Panc1 (cell line): Measurements from ENCODE around the gene MED14. TPM values are rescaled to one million over a fixed set of nuclear protein-coding genes. Genes with fewer than 3 reads are reported as not detected.

Experiments
- ATAC-seq: fragments of 200-7000 bp; cut with Tn5 transposase; 2 replicates; pipeline ENCODE4 v1.9.1; 2020; ENCODE audit warnings: mild to moderate bottlenecking, moderate library complexity
- BruUV-seq: library from RNA; stranded (reverse); fragments of 400-500 nt; replicated peaks from 2 replicates; lab custom pipeline; 2021; lab: Mats Ljungman, UMichigan
- CTCF ChIA-PET: fragments of 300-600 bp; sonication (Branson Sonifier 250); formaldehyde crosslinking; loops from one replicate; lab custom pipeline; 2022; ENCODE audit warnings: antibody characterized with exemption; lab: Charles Lee
- POLR2A ChIA-PET: fragments of 300-600 bp; sonication (Branson Sonifier 250); formaldehyde crosslinking; loops from one replicate; lab custom pipeline; 2022; ENCODE audit warnings: antibody characterized with exemption; lab: Charles Lee
- DNase-seq: peaks from one replicate; pipeline ENCODE4 v3.0.0-alpha.2; 2010; ENCODE audit warnings: low read depth, low spot score
- H3K27ac ChIP-seq: 2 replicates; pipeline ENCODE4 v1.5.1; 2011; ENCODE audit warnings: mild to moderate bottlenecking, low read length, inconsistent platforms
- H3K27me3 ChIP-seq: fragments of 200-500 bp; sonication (Bioruptor generic); 2 replicates; pipeline ENCODE4 v1.6.0; 2014; ENCODE audit warnings: low read length, inconsistent platforms; ENCODE audit not compliant: control insufficient read depth, insufficient read depth
- H3K36me3 ChIP-seq: fragments of 200-500 bp; sonication (Bioruptor generic); 2 replicates; pipeline ENCODE4 v1.5.1; 2014; ENCODE audit warnings: inconsistent platforms, mild to moderate bottlenecking, low read length, moderate library complexity; ENCODE audit not compliant: control insufficient read depth, insufficient read depth
- H3K4me1 ChIP-seq: 2 replicates; pipeline ENCODE4 v1.5.1; 2011; ENCODE audit warnings: inconsistent platforms, mild to moderate bottlenecking, low read length, moderate library complexity; ENCODE audit not compliant: control insufficient read depth, insufficient read depth
- H3K4me3 ChIP-seq, 2 experiments: 2 replicates each; pipeline ENCODE4 v1.5.1; 2011 to 2012; ENCODE audit warnings: low read depth in 2 of 2, low read length in 2 of 2, mild to moderate bottlenecking in 2 of 2, inconsistent platforms in 1 of 2, moderate library complexity in 1 of 2
- H3K9me3 ChIP-seq: fragments of 200-500 bp; sonication (Bioruptor generic); 2 replicates; pipeline ENCODE4 v1.5.1; 2014; ENCODE audit warnings: low read depth, mild to moderate bottlenecking, inconsistent platforms, low read length, moderate library complexity; ENCODE audit not compliant: control insufficient read depth, insufficient read depth
- POLR2AphosphoS5 ChIP-seq: IDR thresholded peaks from 2 replicates; pipeline ENCODE4 v1.6.1; 2012; ENCODE audit warnings: mild to moderate bottlenecking, low read depth, low read length, moderate library complexity
- SIN3A ChIP-seq: IDR thresholded peaks from 2 replicates; pipeline ENCODE4 v1.6.1; 2012; ENCODE audit warnings: low read depth, mild to moderate bottlenecking, low read length, moderate library complexity, borderline replicate concordance; ENCODE audit not compliant: insufficient read depth
- TCF7L2 ChIP-seq: IDR thresholded peaks from 2 replicates; pipeline ENCODE4 v1.6.1; 2011; ENCODE audit warnings: mild to moderate bottlenecking, low read depth, low read length, inconsistent platforms
- in situ Hi-C: cut with HindIII; loops from 2 replicates; pipeline ENCODE4 v1.10.0; 2016; ENCODE audit warnings: low sequenced_read_pairs, low pct_unique_long_range_greater_than_20kb
- intact Hi-C: fragments of 100-400 bp; cut with micrococcal nuclease; formaldehyde crosslinking; loops from one replicate; pipeline ENCODE4 v1.10.0; 2022; ENCODE audit not compliant: unreplicated experiment
- total RNA-seq: library from RNA; stranded (reverse); gene quantifications from one replicate; pipeline ENCODE4 v1.2.1, GENCODE V29; 2021; ENCODE audit not compliant: unreplicated experiment
- TF ChIP-seq, protein P1 (sequence below): fragments of 450-650 bp; IDR thresholded peaks from 2 replicates; pipeline ENCODE4 v1.5.1; 2017; ENCODE audit warnings: mild to moderate bottlenecking
- TF ChIP-seq, protein P2 (sequence below), 2 experiments: IDR thresholded peaks; 2 replicates each; pipeline ENCODE4 v1.6.1; 2011 to 2012; ENCODE audit warnings: low read depth in 2 of 2, control low read depth in 1 of 2, low read length in 1 of 2, mild to moderate bottlenecking in 1 of 2, moderate library complexity in 1 of 2; ENCODE audit not compliant: insufficient read depth in 1 of 2

The MED14 gene
- total RNA-seq, 1 experiment from 2014 or later: 45.4 TPM

DNA sequence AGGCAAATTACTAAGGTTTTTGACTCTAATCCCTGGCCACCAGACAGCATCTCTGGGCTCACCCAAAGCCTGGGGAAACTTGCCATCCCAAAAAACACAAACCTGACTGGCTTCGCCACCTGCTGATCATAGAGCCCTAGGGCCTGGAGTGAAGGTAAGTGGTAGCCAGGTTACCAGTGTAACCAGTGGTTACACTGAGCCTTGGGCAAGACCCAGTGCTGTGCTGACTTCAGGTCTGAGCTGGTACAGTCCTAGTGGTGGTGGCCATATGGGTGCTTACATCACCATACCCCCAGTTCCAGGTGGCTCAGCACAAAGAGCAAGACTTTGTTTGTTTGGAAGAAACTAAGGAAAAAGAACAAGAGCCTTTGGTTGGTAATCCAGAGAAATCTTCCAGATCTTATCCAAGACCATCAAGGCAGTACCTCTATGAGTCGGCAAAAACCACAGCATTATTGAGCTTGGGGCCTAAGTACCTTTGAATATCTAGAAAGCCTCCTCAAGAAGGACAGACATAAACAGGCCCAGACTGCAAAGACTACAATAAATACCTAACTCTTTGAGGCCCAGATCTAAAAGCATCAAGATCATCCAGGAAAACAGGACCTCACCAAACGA is 13.7 kb downstream of the MED14 start:
- in situ Hi-C loops: no loop called here
- Histone ChIP-seq H3K4me1 (no peaks in the 10 kb centered on the region), H3K27ac (no peak overlapping the region), H3K4me3 (no peak overlapping the region), H3K9me3 (no peaks in the 10 kb centered on the region), H3K27me3 (no peaks in the 10 kb centered on the region), H3K36me3 (no peaks in the 10 kb centered on the region)
- intact Hi-C loops: no loop called here
- ATAC-seq: no peak
- BruUV-seq: no TSS peak
- DNase-seq: no peak
- ChIA-PET POLR2A (no interaction called here), CTCF (no interaction called here)
- TF ChIP-seq, protein P1, sequence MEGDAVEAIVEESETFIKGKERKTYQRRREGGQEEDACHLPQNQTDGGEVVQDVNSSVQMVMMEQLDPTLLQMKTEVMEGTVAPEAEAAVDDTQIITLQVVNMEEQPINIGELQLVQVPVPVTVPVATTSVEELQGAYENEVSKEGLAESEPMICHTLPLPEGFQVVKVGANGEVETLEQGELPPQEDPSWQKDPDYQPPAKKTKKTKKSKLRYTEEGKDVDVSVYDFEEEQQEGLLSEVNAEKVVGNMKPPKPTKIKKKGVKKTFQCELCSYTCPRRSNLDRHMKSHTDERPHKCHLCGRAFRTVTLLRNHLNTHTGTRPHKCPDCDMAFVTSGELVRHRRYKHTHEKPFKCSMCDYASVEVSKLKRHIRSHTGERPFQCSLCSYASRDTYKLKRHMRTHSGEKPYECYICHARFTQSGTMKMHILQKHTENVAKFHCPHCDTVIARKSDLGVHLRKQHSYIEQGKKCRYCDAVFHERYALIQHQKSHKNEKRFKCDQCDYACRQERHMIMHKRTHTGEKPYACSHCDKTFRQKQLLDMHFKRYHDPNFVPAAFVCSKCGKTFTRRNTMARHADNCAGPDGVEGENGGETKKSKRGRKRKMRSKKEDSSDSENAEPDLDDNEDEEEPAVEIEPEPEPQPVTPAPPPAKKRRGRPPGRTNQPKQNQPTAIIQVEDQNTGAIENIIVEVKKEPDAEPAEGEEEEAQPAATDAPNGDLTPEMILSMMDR: no peak
- TF ChIP-seq, protein P2, sequence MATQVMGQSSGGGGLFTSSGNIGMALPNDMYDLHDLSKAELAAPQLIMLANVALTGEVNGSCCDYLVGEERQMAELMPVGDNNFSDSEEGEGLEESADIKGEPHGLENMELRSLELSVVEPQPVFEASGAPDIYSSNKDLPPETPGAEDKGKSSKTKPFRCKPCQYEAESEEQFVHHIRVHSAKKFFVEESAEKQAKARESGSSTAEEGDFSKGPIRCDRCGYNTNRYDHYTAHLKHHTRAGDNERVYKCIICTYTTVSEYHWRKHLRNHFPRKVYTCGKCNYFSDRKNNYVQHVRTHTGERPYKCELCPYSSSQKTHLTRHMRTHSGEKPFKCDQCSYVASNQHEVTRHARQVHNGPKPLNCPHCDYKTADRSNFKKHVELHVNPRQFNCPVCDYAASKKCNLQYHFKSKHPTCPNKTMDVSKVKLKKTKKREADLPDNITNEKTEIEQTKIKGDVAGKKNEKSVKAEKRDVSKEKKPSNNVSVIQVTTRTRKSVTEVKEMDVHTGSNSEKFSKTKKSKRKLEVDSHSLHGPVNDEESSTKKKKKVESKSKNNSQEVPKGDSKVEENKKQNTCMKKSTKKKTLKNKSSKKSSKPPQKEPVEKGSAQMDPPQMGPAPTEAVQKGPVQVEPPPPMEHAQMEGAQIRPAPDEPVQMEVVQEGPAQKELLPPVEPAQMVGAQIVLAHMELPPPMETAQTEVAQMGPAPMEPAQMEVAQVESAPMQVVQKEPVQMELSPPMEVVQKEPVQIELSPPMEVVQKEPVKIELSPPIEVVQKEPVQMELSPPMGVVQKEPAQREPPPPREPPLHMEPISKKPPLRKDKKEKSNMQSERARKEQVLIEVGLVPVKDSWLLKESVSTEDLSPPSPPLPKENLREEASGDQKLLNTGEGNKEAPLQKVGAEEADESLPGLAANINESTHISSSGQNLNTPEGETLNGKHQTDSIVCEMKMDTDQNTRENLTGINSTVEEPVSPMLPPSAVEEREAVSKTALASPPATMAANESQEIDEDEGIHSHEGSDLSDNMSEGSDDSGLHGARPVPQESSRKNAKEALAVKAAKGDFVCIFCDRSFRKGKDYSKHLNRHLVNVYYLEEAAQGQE (IDR thresholded peaks at IDR 0.05; ENCODE audit: insufficient read depth in 1 of 2, low read depth in 2 of 2, low read length in 1 of 2): no peak
- TF ChIP-seq POLR2AphosphoS5 (no peak), TCF7L2 (no peak), SIN3A (no peak)

DNA sequence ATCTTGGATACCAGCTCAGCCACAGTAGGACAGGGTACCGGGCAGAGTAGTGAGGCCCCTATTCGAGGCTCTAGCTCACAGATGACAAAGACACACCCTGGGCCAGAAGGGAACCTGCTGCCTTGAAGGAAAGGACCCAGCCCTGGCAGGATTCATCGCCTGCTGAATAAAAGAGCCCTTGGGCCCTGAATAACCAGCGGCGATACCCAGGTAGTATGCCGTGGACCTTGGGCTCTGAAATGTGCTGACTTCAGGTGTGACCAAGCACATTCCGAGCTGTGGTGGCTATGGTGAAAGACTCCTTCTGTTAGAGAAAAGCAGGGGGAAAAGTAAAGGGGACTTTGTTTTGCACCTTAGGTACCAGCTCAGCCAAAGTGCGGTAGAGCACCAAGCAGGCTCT is 14.6 kb downstream of the MED14 start:
- ChIA-PET CTCF (no interaction called here), POLR2A (no interaction called here)
- TF ChIP-seq POLR2AphosphoS5 (no peak), SIN3A (no peak), TCF7L2 (no peak)
- TF ChIP-seq, protein P2 (IDR thresholded peaks at IDR 0.05; ENCODE audit: insufficient read depth in 1 of 2, low read depth in 2 of 2, low read length in 1 of 2): no peak
- TF ChIP-seq, protein P1: no peak
- DNase-seq (no peak), ATAC-seq (no peak)
- in situ Hi-C loops (no loop called here), intact Hi-C loops (no loop called here)
- H3K4me1 ChIP-seq: no peaks in the 10 kb centered on the region
- no peaks in the 10 kb centered on the region for H3K27me3 ChIP-seq
- no TSS peak for BruUV-seq
- no peaks in the 10 kb centered on the region for H3K36me3 ChIP-seq
- no peaks in the 10 kb centered on the region for H3K9me3 ChIP-seq
- H3K4me3 ChIP-seq: no peak overlapping the region
- no peak overlapping the region for H3K27ac ChIP-seq
